Choroid plexus epithelial cell (primary cell): ENCODE results near the gene C17orf50.
"Not testable (repeated sequence)": the region's sequence is repeated elsewhere in the genome, so short reads cannot be mapped to it uniquely, and the experiment has no call there.

ENCODE experiments used
- DNase-seq: peaks from one replicate; pipeline ENCODE4 v3.0.0-alpha.2; 2010; ENCODE audit warnings: low read depth
- H3K4me3 ChIP-seq: 2 replicates; pipeline ENCODE4 v1.5.1; 2011; ENCODE audit warnings: low read depth, mild to moderate bottlenecking, control low read depth, low read length, moderate library complexity
- CTCF ChIP-seq: conservative IDR thresholded peaks from 2 replicates; pipeline ENCODE4 v1.5.1; 2011; ENCODE audit warnings: low read depth, mild to moderate bottlenecking, control low read depth, inconsistent platforms, low read length, moderate library complexity

The C17orf50 gene

GRCh38 chr17:35745749-35746320, 14.9 kb upstream of the C17orf50 start:
- H3K4me3 ChIP-seq, result no peak overlapping the region
- DNase-seq, result no peak
- TF ChIP-seq CTCF, result no peak

- DNase-seq, result peak; percentile 91
- TF ChIP-seq CTCF, result peak; percentile 91
Measured at GRCh38 chr17:35747540-35748017, 13.1 kb upstream of the C17orf50 start.

GRCh38 chr17:35748341-35748841, 12.3 kb upstream of the C17orf50 start:
- TF ChIP-seq CTCF, result no peak
- no peak overlapping the region for H3K4me3 ChIP-seq
- no peak for DNase-seq

More at GRCh38 chr17:35747540-35748017, 13.1 kb upstream of the C17orf50 start:
- H3K4me3 ChIP-seq, result no peak overlapping the region

GRCh38 chr17:35748979-35749378, 11.7 kb upstream of the C17orf50 start:
- no peak overlapping the region for H3K4me3 ChIP-seq
- no peak for DNase-seq
- TF ChIP-seq CTCF, result no peak

- peak overlapping the region; percentile 21 for H3K4me3 ChIP-seq
- no peak for TF ChIP-seq CTCF
- DNase-seq, result peak; percentile 51
Measured at GRCh38 chr17:35749560-35750412, 10.9 kb upstream of the C17orf50 start.

GRCh38 chr17:35750526-35751395, 9.9 kb upstream of the C17orf50 start:
- H3K4me3 ChIP-seq, result no peak overlapping the region
- no peak for TF ChIP-seq CTCF
- no peak for DNase-seq

- not testable (repeated sequence) for H3K4me3 ChIP-seq, DNase-seq
Measured at GRCh38 chr17:35751541-35751940, 9.1 kb upstream of the C17orf50 start.
